Measurements from ENCODE around the gene ZNF260. TPM values are rescaled to one million over a fixed set of nuclear protein-coding genes. Genes with fewer than 3 reads are reported as not detected.
A peak's percentile ranks its signal among the peaks of the same experiment; 100 is the strongest.
"Not testable (repeated sequence)": the region's sequence is repeated elsewhere in the genome, so short reads cannot be mapped to it uniquely, and the experiment has no call there.

ZNF260 gene
- total and polyA plus RNA-seq, 3 donors from 2014 or later, result 5.7 to 15.4 (median 14.2) TPM

DNA sequence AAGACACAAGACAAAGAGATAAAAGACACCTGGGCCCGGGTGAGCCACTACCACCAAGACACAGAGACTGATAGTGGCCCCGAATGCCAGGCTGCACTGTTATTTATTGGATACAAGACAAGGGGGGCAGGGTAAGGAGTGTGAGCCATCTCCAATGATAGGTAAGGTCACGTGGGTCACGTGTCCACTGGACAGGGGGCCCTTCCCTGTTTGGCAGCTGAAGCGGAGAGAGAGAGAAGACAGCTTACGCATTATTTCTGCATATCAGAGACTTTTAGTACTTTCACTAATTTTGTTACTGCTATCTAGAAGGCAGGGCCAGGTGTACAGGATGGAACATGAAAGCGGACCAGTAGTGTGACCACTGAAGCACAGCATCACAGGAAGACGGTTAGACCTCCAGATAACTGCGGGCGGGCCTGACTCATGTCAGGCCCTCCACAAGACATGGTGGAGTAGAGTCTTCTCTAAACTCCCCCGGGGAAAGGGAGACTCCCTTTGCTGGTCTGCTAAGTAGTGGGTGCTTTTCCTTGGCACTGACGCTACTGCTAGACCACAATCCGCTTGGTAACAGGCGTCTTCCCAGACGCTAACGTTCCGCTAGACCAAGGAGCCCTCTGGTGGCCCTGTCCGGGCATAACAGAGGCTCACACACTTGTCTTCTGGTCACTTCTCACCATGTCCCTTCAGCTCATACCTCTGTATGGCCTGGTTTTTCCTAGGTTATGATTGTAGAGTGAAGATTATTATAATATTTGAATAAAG, 35.2 kb downstream of the ZNF260 start:
- peak; percentile 80 for DNase-seq
- 76 to 82% methylated on average over 13 to 18 of the region's 18 CpGs for WGBS, 2 donors
- H3K4me3 ChIP-seq; intact Hi-C loops (cut with DNase I; ENCODE audit: low total_unique reads); H3K27ac ChIP-seq; H3K36me3 ChIP-seq (ENCODE audit: low read depth, missing control alignments); H3K9me3 ChIP-seq; H3K4me1 ChIP-seq; H3K27me3 ChIP-seq: not testable (repeated sequence)
- TF ChIP-seq, protein P1, sequence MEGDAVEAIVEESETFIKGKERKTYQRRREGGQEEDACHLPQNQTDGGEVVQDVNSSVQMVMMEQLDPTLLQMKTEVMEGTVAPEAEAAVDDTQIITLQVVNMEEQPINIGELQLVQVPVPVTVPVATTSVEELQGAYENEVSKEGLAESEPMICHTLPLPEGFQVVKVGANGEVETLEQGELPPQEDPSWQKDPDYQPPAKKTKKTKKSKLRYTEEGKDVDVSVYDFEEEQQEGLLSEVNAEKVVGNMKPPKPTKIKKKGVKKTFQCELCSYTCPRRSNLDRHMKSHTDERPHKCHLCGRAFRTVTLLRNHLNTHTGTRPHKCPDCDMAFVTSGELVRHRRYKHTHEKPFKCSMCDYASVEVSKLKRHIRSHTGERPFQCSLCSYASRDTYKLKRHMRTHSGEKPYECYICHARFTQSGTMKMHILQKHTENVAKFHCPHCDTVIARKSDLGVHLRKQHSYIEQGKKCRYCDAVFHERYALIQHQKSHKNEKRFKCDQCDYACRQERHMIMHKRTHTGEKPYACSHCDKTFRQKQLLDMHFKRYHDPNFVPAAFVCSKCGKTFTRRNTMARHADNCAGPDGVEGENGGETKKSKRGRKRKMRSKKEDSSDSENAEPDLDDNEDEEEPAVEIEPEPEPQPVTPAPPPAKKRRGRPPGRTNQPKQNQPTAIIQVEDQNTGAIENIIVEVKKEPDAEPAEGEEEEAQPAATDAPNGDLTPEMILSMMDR (IDR thresholded peaks at IDR 0.05), result peak in 2 of 3 experiments; percentile 41 to 43

DNA sequence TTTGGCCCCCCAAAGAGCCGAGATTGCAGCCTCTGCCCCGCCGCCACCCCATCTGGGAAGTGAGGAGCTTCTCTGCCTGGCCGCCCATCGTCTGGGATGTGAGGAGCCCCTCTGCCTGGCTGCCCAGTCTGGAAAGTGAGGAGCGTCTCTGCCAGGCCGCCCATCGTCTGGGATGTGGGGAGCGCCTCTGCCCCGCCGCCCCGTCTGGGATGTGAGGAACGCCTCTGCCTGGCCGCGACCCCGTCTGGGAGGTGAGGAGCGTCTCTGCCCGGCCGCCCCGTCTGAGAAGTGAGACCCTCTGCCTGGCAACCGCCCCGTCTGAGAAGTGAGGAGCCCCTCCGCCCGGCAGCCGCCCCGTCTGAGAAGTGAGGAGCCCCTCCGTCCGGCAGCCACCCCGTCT, 37.2 kb downstream of the ZNF260 start:
- H3K9me3 ChIP-seq; intact Hi-C loops (cut with DNase I; ENCODE audit: low total_unique reads); H3K27me3 ChIP-seq; H3K4me1 ChIP-seq; H3K27ac ChIP-seq; DNase-seq; H3K36me3 ChIP-seq (ENCODE audit: low read depth, missing control alignments): not testable (repeated sequence)
- peak overlapping the region in 1 of 2 donors; percentile 5 for H3K4me3 ChIP-seq
- WGBS, 2 donors, result 75% methylated on average over 24 of the region's 29 CpGs; no CpG with 5 or more reads in 1 of the 2 donors

DNA sequence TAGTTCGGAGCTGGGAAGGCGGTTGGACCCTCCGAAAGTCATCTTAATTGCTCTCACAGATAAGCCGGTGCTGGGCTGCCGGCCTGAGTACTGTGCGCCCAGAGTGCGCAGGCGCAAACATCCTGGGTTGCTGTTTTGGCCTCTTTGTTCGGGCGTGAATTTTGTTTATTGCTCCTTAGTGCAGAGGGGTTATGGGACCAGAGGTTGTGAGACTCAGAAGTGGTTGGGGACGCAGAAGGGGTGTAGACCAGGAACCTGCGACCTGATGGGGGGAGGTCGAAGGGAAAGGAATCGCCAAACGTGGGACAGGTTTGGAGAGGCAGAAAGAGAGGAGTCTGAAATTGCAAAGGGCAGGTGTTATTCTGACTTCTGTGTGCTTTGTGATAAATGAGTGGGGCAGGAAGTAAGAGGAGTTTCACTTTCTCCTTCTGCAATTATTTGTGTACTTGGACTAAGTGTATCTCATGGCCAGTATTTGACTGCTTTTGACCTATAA, 38.1 kb downstream of the ZNF260 start:
- no peaks in the 10 kb centered on the region for H3K36me3 ChIP-seq (ENCODE audit: low read depth, missing control alignments)
- TF ChIP-seq POLR2A (IDR thresholded peaks at IDR 0.05), result no peak
- TF ChIP-seq, protein P1 (IDR thresholded peaks at IDR 0.05), result no peak
- intact Hi-C loops (cut with DNase I; ENCODE audit: low total_unique reads), result no loop called here
- peaks cover 3% of the 10 kb centered on the region for H3K4me1 ChIP-seq
- no peaks in the 10 kb centered on the region for H3K27me3 ChIP-seq
- 2 to 5% methylated on average over 15 of the region's 15 CpGs for WGBS, 2 donors
- H3K9me3 ChIP-seq, result no peaks in the 10 kb centered on the region
- peak overlapping the region; percentile 66 to 82 for H3K4me3 ChIP-seq
- DNase-seq, result peak; percentile 92
- peak overlapping the region; percentile 91 to 93 for H3K27ac ChIP-seq

DNA sequence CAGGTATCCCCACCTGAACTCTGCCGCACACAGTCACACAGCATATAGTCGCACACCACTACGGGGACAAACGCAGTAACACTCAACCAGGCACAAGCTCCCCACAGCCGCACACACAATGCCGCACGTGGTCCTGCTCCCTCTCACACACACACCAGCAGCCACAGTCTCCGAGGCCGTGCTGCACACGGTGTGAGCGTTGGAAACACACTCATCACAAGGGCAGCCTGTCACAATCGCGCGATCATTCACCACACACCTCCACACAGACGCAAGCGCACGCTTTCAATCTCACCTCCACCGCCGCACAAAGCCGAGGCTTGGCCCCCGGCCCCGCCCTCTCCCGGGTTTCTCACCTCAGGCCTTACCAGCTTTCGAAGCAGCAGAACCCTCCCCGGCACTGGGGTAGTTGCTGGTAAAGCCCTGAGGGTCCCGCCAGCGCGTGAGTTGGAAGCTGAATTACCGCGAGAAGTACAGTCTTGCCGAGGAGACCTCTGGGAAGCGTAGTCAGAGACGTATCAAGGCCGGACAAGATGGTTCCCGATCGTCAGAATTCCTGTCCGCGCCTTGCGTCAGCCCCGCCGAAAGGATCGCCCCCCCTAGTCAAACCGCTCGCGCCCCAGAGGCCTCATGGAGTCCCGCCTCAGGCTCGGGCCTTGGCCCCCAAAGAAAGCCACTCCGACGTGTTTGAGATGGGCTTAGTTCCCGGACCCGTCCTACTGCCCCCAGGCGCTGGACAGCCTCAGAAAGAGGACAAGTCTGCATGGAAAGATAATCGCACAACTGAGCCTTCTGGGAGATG, 38.8 kb downstream of the ZNF260 start, which contains the start of gene ZNF566:
Gene ZNF566, minus strand, starts transcription at position 444 of the 802 bp plus-strand sequence. CDS start 13,004 bp downstream, outside the sequence.
- Histone ChIP-seq H3K4me3 (peak within 1 kb of the TSS; percentile 66 to 82), H3K36me3 (ENCODE audit: low read depth, missing control alignments) (no peaks in the 10 kb centered on the region), H3K27me3 (no peaks in the 10 kb centered on the region), H3K4me1 (peaks cover 3% of the 10 kb centered on the region), H3K27ac (peak within 1 kb of the TSS; percentile 91 to 93), H3K9me3 (no peaks in the 10 kb centered on the region)
- intact Hi-C loops (cut with DNase I; ENCODE audit: low total_unique reads), result no loop called here
- peak; percentile 97 for DNase-seq
- TF ChIP-seq, protein P1 (IDR thresholded peaks at IDR 0.05), result peak in 1 of 3 experiments; percentile 13
- TF ChIP-seq POLR2A (IDR thresholded peaks at IDR 0.05), result no peak
- 0 to 1% methylated on average over 1 to 51 of the region's 53 CpGs for WGBS, 2 donors

DNA sequence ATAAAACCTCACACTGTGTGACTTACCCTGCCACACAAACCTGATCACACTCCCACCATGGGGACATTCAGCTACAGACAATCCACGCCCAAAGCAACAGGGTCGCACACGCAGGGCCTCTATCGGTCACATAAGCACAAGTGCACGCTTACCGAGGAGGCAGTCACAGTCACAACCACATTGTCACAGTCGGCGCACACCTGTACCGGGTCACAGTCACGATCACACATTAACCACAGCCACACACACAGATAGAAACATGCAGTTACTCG, 39.3 kb downstream of the ZNF260 start:
- intact Hi-C loops (cut with DNase I; ENCODE audit: low total_unique reads), result no loop called here
- no peaks in the 10 kb centered on the region for H3K27me3 ChIP-seq
- peak; percentile 44 for DNase-seq
- H3K4me3 ChIP-seq, result peak overlapping the region; percentile 66 to 82
- no peaks in the 10 kb centered on the region for H3K9me3 ChIP-seq
- peaks cover 3% of the 10 kb centered on the region for H3K4me1 ChIP-seq
- H3K27ac ChIP-seq, result peak overlapping the region; percentile 91 to 93
- TF ChIP-seq, protein P1 (IDR thresholded peaks at IDR 0.05), result no peak
- no peak for TF ChIP-seq POLR2A (IDR thresholded peaks at IDR 0.05)
- H3K36me3 ChIP-seq (ENCODE audit: low read depth, missing control alignments), result no peaks in the 10 kb centered on the region
- 2 to 3% methylated on average over 6 to 11 of the region's 11 CpGs for WGBS, 2 donors

Measured in testis (tissue), 3 donors.